GM19351 (cell line): ENCODE results near the gene ADGRB3.
A peak's percentile ranks its signal among the peaks of the same experiment; 100 is the strongest.

Source experiments
- ATAC-seq: cut with Tn5 transposase; IDR thresholded peaks from one replicate; pipeline ENCODE4 v1.9.1; 2021; ENCODE audit warnings: mild to moderate bottlenecking, moderate library complexity; ENCODE audit not compliant: unreplicated experiment

ADGRB3 gene

GRCh38 chr6:69294862-69295261 is 659.8 kb downstream of the ADGRB3 start:
- ATAC-seq, result no peak

GRCh38 chr6:69303382-69303781 is 668.3 kb downstream of the ADGRB3 start:
- ATAC-seq, result no peak

GRCh38 chr6:69305456-69305855 is 670.4 kb downstream of the ADGRB3 start:
- no peak for ATAC-seq

- ATAC-seq, result no peak
Measured at GRCh38 chr6:69308584-69308983, 673.5 kb downstream of the ADGRB3 start.

GRCh38 chr6:69311888-69312287 is 676.8 kb downstream of the ADGRB3 start:
- no peak for ATAC-seq

- ATAC-seq, result no peak
Measured at GRCh38 chr6:69314001-69314400, 678.9 kb downstream of the ADGRB3 start.

- ATAC-seq, result no peak
Measured at GRCh38 chr6:69314531-69314930, 679.4 kb downstream of the ADGRB3 start.

GRCh38 chr6:69331886-69332285 is 696.8 kb downstream of the ADGRB3 start:
- ATAC-seq, result no peak

- ATAC-seq, result no peak
Measured at GRCh38 chr6:69337311-69337710, 702.2 kb downstream of the ADGRB3 start.

GRCh38 chr6:69338431-69339162 is 703.5 kb downstream of the ADGRB3 start:
- no peak for ATAC-seq

- no peak for ATAC-seq
Measured at GRCh38 chr6:69339163-69339550, 704.1 kb downstream of the ADGRB3 start.

- ATAC-seq, result no peak
Measured at GRCh38 chr6:69340196-69340595, 705.1 kb downstream of the ADGRB3 start.

- no peak for ATAC-seq
Measured at GRCh38 chr6:69343851-69344250, 708.8 kb downstream of the ADGRB3 start.

- ATAC-seq, result no peak
Measured at GRCh38 chr6:69349771-69350170, 714.7 kb downstream of the ADGRB3 start.

GRCh38 chr6:69362209-69362608 is 727.1 kb downstream of the ADGRB3 start:
- ATAC-seq, result no peak

GRCh38 chr6:69366831-69367230 is 731.7 kb downstream of the ADGRB3 start:
- ATAC-seq, result no peak

GRCh38 chr6:69368613-69369012 is 733.5 kb downstream of the ADGRB3 start:
- ATAC-seq, result no peak

GRCh38 chr6:69370763-69371162 is 735.7 kb downstream of the ADGRB3 start:
- no peak for ATAC-seq

- no peak for ATAC-seq
Measured at GRCh38 chr6:69378326-69378725, 743.2 kb downstream of the ADGRB3 start.

- ATAC-seq, result no peak
Measured at GRCh38 chr6:69379518-69379917, 744.4 kb downstream of the ADGRB3 start.

- no peak for ATAC-seq
Measured at GRCh38 chr6:69383627-69384026, 748.5 kb downstream of the ADGRB3 start.

- ATAC-seq, result no peak
Measured at GRCh38 chr6:69386426-69386825, 751.3 kb downstream of the ADGRB3 start.

GRCh38 chr6:69390125-69390524 is 755.0 kb downstream of the ADGRB3 start:
- ATAC-seq, result peak; percentile 64
